Measurements from ENCODE around the gene STXBP6.

The STXBP6 gene

GRCh38 chr14:24915403-24915921 lies 134.5 kb downstream of the STXBP6 start:
- DNase-seq (ENCODE audit: low read depth), result no peak

GRCh38 chr14:24913746-24914145 lies 136.2 kb downstream of the STXBP6 start:
- no peak for DNase-seq (ENCODE audit: low read depth)

GRCh38 chr14:24913021-24913420 lies 136.9 kb downstream of the STXBP6 start:
- DNase-seq (ENCODE audit: low read depth), result no peak

DNA sequence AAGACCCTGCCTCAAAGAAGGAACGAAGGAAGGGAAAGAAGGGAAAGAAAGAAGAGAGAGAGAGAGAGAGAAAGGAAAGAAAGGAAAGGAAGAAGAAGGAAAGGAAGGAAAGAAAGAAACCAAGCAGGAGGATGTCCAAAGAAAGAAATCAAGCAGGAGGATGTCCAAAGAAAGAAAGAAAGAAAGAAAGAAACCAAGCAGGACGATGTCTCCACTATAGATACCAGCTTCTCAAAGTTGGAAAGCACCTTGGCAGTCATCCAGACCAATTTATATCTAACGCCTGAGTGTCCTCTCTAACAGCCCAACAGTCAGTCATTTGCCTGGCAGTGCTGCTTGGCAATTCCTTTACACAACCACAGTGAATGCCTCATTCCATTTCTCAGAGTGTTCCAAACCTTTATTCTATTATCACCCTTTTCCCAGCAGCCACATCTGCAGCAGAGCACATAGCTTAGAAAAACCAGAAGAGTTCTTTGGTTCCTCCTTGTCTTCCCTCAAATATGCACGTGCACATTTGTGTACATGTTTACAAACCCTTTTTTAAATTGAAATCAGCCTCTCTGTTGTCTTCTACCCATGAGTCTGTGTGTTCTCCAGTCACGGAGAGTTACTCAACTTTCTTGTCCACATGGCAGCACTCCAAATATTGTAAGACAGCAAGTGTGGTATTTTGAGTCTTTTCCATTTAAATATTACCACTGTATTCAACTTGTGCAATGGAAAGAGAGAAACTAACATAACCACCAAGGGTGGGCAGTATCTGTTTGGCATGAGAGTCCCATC lies 138.4 kb downstream of the STXBP6 start:
- DNase-seq (ENCODE audit: low read depth), result no peak

DNA sequence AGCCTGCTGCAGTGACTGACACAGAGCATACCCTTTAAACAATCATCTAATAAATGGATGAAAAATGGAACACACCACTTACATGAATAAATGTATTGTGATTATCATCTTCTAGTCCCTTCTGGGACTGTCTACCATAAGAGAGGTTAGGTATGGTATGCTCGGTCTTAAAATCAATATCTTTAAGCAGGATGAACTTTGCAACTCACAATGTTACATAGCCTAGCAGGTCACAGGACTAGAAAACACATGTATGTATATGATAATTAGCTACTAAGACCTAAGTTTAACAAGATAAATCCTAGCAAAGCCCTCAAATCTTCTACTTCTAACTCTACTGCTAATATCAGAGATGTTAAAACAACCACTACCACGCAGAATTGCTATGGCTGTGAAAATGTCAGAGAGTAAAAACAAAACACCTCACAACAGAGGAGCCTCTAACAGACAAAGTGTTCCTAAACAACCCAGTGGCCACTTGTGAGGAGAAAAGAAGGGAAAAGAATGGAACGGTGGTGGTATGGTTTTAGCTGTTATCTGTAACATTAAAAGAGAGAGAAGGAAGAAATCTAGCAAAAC lies 139.4 kb downstream of the STXBP6 start:
- DNase-seq (ENCODE audit: low read depth), result no peak

DNA sequence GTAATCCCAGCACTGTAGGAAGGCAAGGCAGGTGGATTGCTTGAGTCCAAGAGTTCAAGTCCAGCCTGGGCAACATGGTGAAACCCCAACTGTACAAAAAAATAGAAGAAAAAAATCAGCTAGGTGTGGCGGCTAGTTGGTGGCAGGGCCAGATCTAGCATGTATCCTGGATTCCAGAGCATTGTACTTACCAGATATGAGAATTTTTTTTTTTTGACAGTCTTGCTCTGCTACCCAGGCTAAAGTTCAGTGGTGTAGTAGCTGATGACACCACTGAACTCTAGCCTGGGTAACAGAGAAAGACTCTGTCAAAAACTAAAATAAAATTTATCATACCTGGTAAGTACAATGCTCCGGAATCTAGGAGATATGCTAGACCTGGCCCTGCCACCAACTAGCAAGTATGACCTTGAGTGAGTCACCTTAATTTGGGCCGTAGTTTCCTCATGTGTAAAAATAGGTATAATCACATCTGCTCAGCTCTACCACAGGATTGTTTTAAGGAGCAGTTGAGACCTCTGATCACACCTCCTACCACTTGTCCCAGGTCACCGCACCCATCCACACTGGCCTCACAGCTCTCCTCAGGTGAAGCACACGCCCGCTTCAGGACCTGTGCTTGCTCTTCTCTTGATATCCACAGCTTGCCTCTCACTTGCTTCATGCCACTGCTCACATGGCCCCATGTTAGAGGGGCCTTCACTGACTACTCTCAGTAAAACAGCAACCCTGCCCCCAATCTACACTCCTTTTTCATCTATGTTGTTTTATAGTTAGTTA lies 140.2 kb downstream of the STXBP6 start:
- no peak for DNase-seq (ENCODE audit: low read depth)

- DNase-seq (ENCODE audit: low read depth), result no peak
Observed at GRCh38 chr14:24908592-24909236, 141.2 kb downstream of the STXBP6 start.

DNA sequence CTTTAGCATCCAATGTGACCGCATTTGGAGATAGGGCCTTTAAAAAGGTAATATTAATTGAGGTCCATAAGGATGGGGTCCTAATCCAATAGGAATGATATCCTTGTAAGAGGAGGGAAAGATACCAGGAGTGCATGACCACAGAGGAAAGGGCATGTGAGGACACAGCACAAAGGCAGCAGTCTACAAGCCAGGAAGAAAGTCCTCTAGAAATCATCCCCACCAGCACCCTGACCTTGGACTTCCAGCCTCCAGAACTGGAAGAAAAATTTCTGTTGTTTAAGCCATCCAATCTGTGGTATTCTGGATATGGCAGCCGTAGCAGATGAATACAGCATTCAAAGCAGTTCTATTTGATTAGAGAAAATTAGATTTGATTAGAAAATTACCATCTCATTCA lies 145.4 kb downstream of the STXBP6 start:
- no peak for DNase-seq (ENCODE audit: low read depth)

DNA sequence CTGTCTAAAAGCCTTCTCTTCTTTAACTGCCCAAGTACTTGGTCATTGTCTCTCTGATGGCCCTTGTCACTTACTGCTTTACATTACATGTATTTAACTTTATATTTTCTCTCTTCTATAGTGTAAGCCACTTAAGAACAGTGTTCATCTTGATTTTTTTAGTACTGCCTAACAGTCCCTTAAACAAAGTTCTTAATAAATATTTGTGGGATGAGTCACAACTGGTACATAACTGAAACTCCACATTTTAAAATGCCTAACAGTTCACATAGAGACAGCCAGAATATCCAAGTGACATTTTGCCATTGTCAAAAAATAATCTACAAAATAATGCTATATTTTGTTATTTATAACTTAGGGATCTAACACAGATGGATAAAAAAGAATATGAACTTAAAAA lies 146.6 kb downstream of the STXBP6 start:
- no peak for DNase-seq (ENCODE audit: low read depth)

GRCh38 chr14:24900269-24901100 lies 149.5 kb downstream of the STXBP6 start:
- no peak for DNase-seq (ENCODE audit: low read depth)

DNA sequence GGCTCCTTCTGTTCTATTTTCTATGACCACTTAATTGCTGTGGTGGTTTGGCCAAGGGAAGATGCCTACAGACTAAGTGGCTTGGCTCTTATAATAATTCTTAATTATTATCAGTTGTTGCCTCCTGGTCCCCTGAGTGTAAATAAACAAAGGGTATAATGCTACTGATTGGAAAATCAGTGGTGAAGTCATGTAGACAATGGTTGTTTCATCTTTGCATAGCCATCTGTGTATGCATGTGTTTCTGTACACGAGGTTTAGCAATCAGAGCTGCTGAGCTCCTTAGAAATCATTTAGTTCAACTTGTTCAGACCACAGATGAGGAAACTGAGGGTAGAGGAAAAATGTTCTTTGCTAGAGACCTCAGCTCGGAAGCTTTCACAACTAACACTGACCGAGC lies 152.2 kb downstream of the STXBP6 start:
- DNase-seq (ENCODE audit: low read depth), result no peak

- no peak for DNase-seq (ENCODE audit: low read depth)
Observed at GRCh38 chr14:24895622-24896021, 154.3 kb downstream of the STXBP6 start.

GRCh38 chr14:24895243-24895583 lies 154.7 kb downstream of the STXBP6 start:
- no peak for DNase-seq (ENCODE audit: low read depth)

- no peak for DNase-seq (ENCODE audit: low read depth)
Observed at GRCh38 chr14:24894583-24895242, 155.2 kb downstream of the STXBP6 start.

DNA sequence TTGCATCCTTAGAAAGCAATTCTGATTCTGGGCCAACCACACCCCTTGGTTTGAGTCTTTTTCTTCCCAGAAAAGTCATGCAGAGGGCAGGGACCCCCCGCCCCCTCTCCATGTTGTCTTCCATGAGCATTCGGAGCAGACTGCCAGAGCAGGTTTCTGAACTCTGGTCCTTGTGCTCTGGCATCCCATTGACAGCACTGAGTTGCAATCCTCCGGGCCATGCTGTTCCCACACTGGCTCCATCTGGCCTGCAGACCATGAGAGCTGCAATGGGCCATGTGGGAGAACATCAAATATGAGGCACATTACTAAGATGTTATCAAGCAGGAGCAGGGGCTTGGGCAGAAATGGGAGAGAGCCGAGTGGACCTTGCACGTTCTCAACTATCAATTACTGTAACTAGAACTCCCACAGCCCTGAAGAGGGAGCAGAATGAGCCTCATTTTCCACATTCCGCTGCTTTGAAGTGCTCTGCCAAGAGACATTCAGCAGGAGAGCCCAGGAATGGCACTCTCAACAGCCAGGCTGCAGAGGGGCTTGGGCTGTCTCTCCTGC lies 157.4 kb downstream of the STXBP6 start:
- no peak for DNase-seq (ENCODE audit: low read depth)

- DNase-seq (ENCODE audit: low read depth), result no peak
Observed at GRCh38 chr14:24891987-24892496, 157.9 kb downstream of the STXBP6 start.

DNA sequence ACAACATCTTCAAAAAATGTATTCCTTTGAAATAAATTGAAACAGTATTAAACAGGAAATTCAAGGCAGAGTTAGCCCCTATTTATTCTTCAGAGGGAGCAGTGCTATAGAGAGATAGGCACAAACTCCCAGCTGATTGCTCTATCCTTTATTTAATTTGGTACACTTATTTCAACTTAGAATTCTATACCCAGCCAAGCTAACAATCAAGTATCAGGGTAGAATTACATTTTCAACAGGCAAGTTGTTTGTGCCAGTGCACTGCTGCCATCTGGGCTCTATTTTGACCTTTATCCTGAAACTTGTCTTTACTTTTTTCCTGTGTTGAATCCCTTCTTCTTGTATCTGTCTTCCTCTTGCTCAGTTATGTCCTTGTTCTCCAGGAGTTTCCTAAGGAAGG lies 159.2 kb downstream of the STXBP6 start:
- DNase-seq (ENCODE audit: low read depth), result no peak

DNA sequence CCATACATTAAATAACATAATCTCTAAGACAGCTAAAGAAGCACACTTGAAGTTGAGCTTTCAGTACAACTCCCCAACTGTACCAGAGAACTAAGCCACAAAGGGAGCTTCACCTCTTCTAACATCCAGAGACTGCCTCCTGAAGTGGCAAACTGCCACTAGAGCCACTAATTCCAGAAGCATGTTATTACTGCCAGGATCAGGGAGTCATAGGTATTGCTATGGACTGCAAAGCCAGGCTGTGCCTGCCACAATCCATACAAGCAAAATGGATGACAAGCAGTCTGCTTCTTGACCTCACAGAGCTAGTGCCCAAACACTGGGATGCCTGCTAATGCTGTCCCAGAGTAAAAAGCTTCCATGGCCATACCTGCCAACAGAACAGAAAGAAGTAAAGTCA lies 160.1 kb downstream of the STXBP6 start:
- no peak for DNase-seq (ENCODE audit: low read depth)

DNA sequence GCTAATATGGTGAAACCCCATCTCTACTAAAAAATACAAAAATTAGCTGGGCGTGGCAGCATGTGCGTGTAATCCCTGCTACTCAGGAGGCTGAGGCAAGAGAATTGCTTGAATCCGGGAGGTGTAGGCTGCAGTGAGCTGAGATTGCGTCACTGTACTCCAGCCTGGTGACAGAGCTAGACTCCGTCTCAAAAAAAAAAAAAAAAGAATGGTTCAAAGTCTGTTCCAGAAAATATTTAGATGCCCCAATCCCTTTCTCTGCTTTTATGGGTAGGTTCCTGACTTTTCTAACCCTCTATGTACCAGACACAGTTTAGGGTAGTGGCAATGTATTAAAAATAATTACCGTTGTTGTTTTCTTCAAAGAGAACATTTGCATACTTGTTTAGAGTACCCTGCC lies 161.4 kb downstream of the STXBP6 start:
- DNase-seq (ENCODE audit: low read depth), result no peak

GRCh38 chr14:24887623-24888304 lies 162.2 kb downstream of the STXBP6 start:
- DNase-seq (ENCODE audit: low read depth), result no peak

Measured in stimulated activated CD4-positive, alpha-beta T cell treated with anti-CD3 and anti-CD28 coated beads, Interleukin-2, amount 100 ng/mL, for 4 hours (primary cell).